ENCODE measurements around the gene PKM. TPM values are rescaled to one million over a fixed set of nuclear protein-coding genes. Genes with fewer than 3 reads are reported as not detected.

The PKM gene
- total RNA-seq, 1 experiment from 2014 or later = 1,809 TPM

GRCh38 chr15:72153269-72154000, 77.6 kb downstream of the PKM start:
- Histone ChIP-seq H3K79me2 (ENCODE audit: low read depth) (no peaks in the 10 kb centered on the region), H3K4me1 (replicated peaks; ENCODE audit: insufficient read depth) (peaks cover 28% of the 10 kb centered on the region), H2AFZ (no peak overlapping the region), H3K9me2 (ENCODE audit: insufficient read depth) (no peaks in the 10 kb centered on the region), H3K27me3 (ENCODE audit: insufficient read depth, low read depth) (no peaks in the 10 kb centered on the region), H3K4me2 (no peak overlapping the region), H3F3A (ENCODE audit: insufficient read depth, low read depth) (peaks cover 12% of the 10 kb centered on the region; the same call in 1 of the 2 replicates), H3K36me3 (ENCODE audit: low read depth) (no peaks in the 10 kb centered on the region), H3K9me3 (ENCODE audit: insufficient read depth, low read depth) (no peaks in the 10 kb centered on the region), H4K20me1 (ENCODE audit: insufficient read depth) (no peaks in the 10 kb centered on the region), H3K27ac (no peak overlapping the region), H3K4me3 (no peak overlapping the region)
- DNase-seq = no peak
- POLR2A ChIA-PET (ENCODE audit: unreplicated experiment) = no interaction called here
- TF ChIP-seq EZH2 (IDR thresholded peaks at IDR 0.05; ENCODE audit: low read depth) (no peak), CTCF (conservative IDR thresholded peaks at IDR 0.05) (no peak)
- intact Hi-C loops (cut with micrococcal nuclease; ENCODE audit: unreplicated experiment) = no loop called here
- BruUV-seq (replicated peaks) = no TSS peak
- CTCF ChIA-PET = no interaction called here

Other genes with a start within 250 kb of the PKM start
- 34.0 and 37.3 TPM in 2 replicates for gene MYO9A, start 113.0 kb downstream of the PKM start, total RNA-seq (2021)
- gene SENP8, start 112.8 kb downstream of the PKM start, total RNA-seq (2021) = 1.9 and 3.8 TPM in 2 replicates
- 48.5 and 60.2 TPM in 2 replicates for gene GRAMD2A, start 33.4 kb downstream of the PKM start, total RNA-seq (2021)
- 51.3 and 65.9 TPM in 2 replicates for gene PARP6, start 41.4 kb upstream of the PKM start, total RNA-seq (2021)
- gene CELF6, start 89.0 kb upstream of the PKM start, total RNA-seq (2021) = not detected in 2 replicates
- gene HEXA, start 144.8 kb upstream of the PKM start, total RNA-seq (2021) = 129 and 150 TPM in 2 replicates
- gene TMEM202, start 167.1 kb upstream of the PKM start, total RNA-seq (2021) = not detected in 2 replicates
- 144 and 190 TPM in 2 replicates for gene ARIH1, start 243.1 kb upstream of the PKM start, total RNA-seq (2021)